Endothelial cell of umbilical vein (primary cell): Measurements from ENCODE around the gene P2RY1.

Source experiments
- EZH2 ChIP-seq: IDR thresholded peaks from 2 replicates; pipeline ENCODE4 v1.6.1; 2012; ENCODE audit warnings: borderline replicate concordance, low read depth, mild to moderate bottlenecking, moderate library complexity, low read length, inconsistent platforms; ENCODE audit not compliant: severe bottlenecking
- FOS ChIP-seq: IDR thresholded peaks from 2 replicates; pipeline ENCODE4 v1.6.1; 2011; ENCODE audit warnings: mild to moderate bottlenecking, low read length, moderate library complexity, borderline replicate concordance; ENCODE audit not compliant: insufficient read depth
- GATA2 ChIP-seq: IDR thresholded peaks from 2 replicates; pipeline ENCODE4 v1.7.0; 2011; ENCODE audit warnings: low read depth, mild to moderate bottlenecking, moderate library complexity, mixed read lengths, low read length; ENCODE audit not compliant: insufficient read length, insufficient read depth
- MYC ChIP-seq: IDR thresholded peaks from one replicate; pipeline ENCODE4 v1.6.1; 2011; ENCODE audit warnings: mild to moderate bottlenecking, low read depth, low read length
- POLR2A ChIP-seq: IDR thresholded peaks from 2 replicates; pipeline ENCODE4 v1.6.1; 2012; ENCODE audit warnings: low read depth, mild to moderate bottlenecking, control low read depth, low read length
- POLR2AphosphoS5 ChIP-seq: IDR thresholded peaks from 2 replicates; pipeline ENCODE4 v1.6.1; 2012; ENCODE audit warnings: low read depth, mild to moderate bottlenecking, control low read depth, low read length, moderate library complexity; ENCODE audit not compliant: insufficient read depth
- TF ChIP-seq, protein P1 (sequence below), 2 donors: IDR thresholded peaks; 1 replicate in 1 of 2; 2 replicates in 1 of 2; pipeline ENCODE4 v1.5.1; 2011; ENCODE audit warnings: low read length in 2 of 2, mild to moderate bottlenecking in 2 of 2, moderate library complexity in 2 of 2, control low read depth in 1 of 2, inconsistent platforms in 1 of 2, low read depth in 1 of 2; ENCODE audit not compliant: insufficient read depth in 1 of 2; ENCODE audit errors: extremely low read depth in 1 of 2
- TF ChIP-seq, protein P2 (sequence below): IDR thresholded peaks from 2 replicates; pipeline ENCODE4 v1.6.1; 2011; ENCODE audit not compliant: insufficient read depth, insufficient read length

DNA sequence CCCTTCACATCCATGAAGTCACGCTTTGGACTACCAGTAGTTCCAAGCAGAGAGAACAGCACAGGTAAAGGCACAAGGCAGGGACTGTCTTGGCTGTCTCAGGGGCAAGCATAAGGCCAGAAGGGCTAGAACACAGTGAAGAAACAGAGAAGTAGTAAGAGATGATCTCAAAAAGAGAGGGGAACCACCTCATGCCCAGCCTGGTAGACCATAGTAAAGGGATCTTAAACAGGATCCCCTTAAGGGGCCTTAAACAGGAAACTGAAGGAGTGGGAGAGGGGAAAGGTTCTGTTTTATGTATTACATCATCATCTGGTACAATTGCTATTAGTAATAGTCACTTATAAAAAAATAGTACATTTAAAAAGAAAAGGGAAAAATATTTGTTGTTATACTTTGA, 25.8 kb downstream of the P2RY1 start:
- TF ChIP-seq, protein P1, sequence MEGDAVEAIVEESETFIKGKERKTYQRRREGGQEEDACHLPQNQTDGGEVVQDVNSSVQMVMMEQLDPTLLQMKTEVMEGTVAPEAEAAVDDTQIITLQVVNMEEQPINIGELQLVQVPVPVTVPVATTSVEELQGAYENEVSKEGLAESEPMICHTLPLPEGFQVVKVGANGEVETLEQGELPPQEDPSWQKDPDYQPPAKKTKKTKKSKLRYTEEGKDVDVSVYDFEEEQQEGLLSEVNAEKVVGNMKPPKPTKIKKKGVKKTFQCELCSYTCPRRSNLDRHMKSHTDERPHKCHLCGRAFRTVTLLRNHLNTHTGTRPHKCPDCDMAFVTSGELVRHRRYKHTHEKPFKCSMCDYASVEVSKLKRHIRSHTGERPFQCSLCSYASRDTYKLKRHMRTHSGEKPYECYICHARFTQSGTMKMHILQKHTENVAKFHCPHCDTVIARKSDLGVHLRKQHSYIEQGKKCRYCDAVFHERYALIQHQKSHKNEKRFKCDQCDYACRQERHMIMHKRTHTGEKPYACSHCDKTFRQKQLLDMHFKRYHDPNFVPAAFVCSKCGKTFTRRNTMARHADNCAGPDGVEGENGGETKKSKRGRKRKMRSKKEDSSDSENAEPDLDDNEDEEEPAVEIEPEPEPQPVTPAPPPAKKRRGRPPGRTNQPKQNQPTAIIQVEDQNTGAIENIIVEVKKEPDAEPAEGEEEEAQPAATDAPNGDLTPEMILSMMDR (IDR thresholded peaks at IDR 0.05; ENCODE audit: extremely low read depth in 1 of 2, insufficient read depth in 1 of 2, low read depth in 1 of 2, low read length in 2 of 2) = no peak
- TF ChIP-seq EZH2 = no peak
- TF ChIP-seq, protein P2, sequence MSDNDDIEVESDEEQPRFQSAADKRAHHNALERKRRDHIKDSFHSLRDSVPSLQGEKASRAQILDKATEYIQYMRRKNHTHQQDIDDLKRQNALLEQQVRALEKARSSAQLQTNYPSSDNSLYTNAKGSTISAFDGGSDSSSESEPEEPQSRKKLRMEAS = no peak
- no peak for TF ChIP-seq GATA2
- no peak for TF ChIP-seq POLR2AphosphoS5
- no peak for TF ChIP-seq POLR2A
- TF ChIP-seq FOS = no peak
- no peak for TF ChIP-seq MYC
